ENCODE measurements around the gene SNRNP70.
A peak's percentile ranks its signal among the peaks of the same experiment; 100 is the strongest.
"Not testable (repeated sequence)": the region's sequence is repeated elsewhere in the genome, so short reads cannot be mapped to it uniquely, and the experiment has no call there.

Gene SNRNP70, protein sequence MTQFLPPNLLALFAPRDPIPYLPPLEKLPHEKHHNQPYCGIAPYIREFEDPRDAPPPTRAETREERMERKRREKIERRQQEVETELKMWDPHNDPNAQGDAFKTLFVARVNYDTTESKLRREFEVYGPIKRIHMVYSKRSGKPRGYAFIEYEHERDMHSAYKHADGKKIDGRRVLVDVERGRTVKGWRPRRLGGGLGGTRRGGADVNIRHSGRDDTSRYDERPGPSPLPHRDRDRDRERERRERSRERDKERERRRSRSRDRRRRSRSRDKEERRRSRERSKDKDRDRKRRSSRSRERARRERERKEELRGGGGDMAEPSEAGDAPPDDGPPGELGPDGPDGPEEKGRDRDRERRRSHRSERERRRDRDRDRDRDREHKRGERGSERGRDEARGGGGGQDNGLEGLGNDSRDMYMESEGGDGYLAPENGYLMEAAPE
- total RNA-seq = 276 to 508 (median 424) reads per million in 4 donors

DNA sequence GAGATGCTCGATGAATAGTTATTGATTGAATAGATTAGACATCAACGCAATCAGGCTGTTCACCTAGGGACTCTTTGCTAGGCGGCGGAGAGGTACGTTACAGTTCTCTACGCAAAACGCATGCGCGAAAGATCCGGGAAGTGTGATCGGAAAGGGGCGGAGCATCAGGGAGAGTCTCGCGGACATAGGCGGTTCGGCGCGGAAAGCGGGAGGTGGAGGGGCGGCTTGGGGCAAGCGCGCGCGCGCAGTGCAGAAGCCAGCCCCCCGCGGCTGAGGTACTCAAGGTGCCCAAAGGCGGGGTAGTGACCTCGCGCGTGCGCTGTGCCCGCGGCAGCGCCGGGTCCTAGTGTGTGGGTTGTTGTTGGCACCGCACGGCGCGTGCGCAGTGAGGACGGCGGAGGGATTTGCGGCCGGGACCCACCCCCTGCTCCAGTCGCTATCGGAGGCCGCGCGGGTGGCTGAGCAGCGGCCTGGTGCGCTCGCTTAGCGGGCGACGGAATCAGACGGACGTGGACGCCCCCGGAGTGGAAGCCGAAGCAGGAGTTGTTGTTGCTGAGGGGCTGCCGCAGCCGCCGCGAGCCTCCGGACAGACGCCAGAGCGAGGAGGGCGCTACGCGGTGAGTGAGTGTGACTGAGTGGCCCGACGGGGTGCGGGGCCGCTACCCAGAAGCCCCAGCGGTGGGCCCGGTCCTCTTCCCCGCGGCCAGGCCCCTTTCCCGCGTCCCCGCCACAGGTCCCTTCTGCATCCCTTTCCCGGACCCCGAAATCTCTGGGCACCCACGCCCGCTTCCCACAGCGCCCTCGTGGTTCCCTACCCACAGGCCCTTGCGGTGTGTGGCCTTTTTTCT lies at the start of gene SNRNP70:
Gene SNRNP70, plus strand, starts transcription at position 432 of the 848 bp plus-strand sequence. CDS start 964 bp downstream, outside the sequence.
- peak; percentile 98 to 100 (median 100) for DNase-seq

DNA sequence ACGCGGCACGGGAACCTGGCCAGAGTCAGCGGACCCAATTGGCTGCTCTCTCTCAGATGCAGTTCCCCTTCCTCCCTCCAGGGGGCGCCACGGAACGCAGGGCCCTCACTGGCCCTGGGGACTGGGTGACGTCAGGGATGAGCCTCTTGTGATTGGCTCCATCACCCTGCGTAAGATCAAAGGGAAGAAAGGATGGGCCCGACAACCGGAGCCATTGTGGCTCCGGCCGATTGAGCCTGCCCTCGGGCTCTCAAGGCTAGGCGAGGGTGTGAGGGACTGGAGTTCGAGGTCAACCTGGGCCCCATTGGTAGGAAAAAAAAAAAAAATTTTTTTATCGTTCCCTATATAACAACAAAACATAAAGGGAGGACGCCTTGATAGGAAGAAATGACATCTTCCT lies 48.4 kb upstream of the SNRNP70 start, which contains the start of gene CGB1:
Gene CGB1, minus strand, starts transcription at position 81 of the 400 bp plus-strand sequence. CDS start 184 bp downstream, outside the sequence.
- peak in 1 of 5 donors; percentile 57 for DNase-seq

DNA sequence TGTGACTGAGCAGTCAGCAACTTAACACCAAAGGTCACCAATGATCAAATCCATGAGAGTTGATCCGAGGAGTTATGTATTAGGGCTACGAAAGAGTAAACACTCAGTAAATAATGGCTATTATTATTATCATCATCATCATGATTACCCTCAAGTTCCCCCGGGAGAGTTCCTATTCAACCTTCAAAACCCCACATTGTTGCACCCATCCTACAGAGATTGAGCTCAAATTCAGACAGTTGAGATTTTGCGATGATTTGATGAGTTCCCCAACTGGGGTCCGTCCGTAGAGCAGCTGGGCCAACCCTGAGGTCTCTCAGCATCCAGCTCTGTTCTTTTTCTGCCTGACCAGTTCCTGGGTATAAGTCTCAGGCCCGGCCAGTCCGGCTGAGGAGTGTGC lies 47.1 kb upstream of the SNRNP70 start:
- not testable (repeated sequence) for DNase-seq

DNA sequence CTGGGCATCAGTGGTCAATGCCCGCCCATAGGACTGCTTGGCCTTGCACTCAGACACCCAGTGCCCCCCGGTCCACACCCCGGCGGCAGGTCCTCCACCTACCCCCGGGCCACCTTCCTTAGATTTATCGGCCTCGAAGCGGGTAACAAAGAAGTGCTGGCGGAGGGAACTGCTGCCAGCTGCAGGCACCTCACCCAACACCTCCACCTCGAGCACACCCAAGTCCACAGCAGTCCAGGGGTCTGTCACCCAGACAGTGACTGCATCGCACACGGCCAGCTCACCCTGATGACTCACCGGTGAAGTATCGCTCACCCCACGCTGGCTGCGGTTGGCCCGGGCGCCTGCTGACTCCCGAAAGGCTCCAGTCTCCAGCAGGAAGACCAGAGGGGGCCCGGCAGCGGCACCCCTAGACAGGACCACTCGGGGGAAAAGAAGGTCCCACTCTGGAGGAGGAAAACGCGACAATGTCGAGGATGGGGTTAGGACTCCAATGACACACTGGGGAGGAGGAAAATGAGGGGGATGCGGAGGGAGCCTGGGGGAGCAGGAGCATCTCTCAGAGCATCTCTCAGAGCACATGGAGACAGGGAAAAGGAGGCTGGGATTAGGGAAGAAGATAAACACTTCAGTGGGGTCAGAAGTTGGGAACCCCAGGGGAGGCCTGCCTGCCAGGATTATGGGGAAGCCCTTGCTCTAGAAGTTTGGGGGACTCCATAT lies 46.5 kb upstream of the SNRNP70 start:
- not testable (repeated sequence) for DNase-seq

DNA sequence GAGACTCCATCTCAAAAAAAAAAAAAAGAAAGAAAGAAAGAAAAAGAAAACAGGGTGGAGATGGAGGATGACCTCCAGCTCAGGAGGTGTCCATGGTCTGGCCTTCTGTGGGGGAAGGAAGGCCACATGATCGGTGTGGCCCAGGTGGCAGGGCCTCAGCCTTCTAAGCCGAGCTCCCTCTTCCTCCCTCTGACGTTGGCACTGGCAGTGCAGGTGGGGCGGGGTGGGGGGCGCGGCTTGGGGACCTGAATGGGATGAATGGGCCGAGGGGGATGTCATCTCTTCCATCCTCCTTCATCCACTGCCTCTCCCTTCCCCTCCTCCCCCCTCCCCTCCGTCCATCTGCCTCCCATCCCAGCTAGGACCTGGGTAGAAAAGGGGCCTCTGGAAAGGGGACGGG lies 45.5 kb upstream of the SNRNP70 start:
- not testable (repeated sequence) for DNase-seq

DNA sequence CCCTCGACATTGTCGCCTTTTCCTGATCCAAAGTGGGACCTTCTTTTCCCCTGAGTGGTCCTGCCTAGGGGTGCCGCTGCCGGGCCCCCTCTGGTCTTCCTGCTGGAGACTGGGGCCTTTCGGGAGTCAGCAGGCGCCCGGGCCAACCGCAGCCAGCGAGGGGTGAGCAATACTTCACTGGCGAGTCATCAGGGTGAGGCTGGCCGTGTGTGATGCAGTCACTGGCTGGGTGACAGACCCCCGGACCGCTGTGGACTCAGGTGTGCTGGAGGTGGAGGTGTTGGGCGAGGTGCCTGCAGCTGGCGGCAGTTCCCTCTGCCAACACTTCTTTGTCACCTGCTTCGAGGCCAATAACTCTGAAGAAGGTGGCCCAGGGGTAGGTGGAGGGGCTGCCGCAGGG lies 43.1 kb upstream of the SNRNP70 start:
- no peak for DNase-seq

DNA sequence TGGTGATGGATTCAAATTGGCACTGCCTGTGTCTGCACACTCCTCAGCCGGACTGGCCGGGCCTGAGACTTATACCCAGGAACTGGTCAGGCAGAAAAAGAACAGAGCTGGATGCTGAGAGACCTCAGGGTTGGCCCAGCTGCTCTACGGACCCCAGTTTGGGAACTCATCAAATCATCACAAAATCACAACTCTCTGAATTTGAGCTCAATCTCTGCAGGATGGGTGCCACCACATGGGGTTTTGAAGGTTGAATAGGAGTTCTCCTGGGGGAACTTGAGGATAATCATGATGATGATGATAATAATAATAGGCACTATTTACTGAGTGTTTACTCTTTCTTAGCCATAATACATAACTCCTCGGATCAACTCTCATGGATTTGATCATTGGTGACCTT lies 42.6 kb upstream of the SNRNP70 start:
- not testable (repeated sequence) for DNase-seq

DNA sequence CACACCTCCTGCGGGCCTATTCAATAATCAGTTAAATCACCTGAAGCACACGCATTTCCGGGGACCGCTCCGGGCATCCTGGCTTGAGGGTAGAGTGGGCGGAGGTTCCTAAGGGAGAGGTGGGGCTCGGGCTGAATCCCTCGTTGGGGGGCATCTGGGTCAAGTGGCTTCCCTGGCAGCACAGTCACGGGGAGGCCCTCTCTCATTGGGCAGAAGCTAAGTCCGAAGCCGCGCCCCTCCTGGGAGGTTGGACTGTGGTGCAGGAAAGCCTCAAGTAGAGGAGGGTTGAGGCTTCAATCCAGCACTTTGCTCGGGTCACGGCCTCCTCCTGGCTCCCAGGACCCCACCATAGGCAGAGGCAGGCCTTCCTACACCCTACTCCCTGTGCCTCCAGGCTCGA lies 41.7 kb upstream of the SNRNP70 start, which contains the start of gene CGB5:
Gene CGB5, plus strand, starts transcription at position 301 of the 400 bp plus-strand sequence. CDS start 362 bp downstream, outside the sequence.
- DNase-seq = not testable (repeated sequence)

DNA sequence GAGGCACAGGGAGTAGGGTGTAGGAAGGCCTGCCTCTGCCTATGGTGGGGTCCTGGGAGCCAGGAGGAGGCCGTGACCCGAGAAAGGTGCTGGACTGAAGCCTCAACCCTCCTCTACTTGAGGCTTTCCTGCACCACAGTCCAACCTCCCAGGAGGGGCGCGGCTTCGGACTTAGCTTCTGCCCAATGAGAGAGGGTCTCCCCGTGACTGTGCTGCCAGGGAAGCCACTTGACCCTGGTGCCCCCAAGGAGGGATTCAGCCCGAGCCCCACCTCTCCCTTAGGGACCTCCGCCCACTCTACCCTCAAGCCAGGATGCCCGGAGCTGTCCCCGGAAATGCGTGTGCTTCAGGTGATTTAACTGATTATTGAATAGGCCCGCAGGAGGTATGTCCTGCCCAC lies 36.2 kb upstream of the SNRNP70 start, which contains the start of gene CGB8:
Gene CGB8, minus strand, starts transcription at position 101 of the 400 bp plus-strand sequence. CDS start 372 bp downstream, outside the sequence.
- DNase-seq = not testable (repeated sequence)

DNA sequence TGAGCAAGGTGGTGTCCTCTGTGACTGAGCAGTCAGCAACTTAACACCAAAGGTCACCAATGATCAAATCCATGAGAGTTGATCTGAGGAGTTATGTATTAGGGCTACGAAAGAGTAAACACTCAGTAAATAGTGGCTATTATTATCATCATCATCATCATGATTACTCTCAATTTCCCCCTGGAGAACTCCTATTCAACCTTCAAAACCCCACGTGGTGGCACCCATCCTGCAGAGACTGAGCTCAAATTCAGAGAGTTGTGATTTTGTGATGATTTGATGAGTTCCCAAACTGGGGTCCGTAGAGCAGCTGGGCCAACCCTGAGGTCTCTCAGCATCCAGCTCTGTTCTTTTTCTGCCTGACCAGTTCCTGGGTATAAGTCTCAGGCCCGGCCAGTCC lies 35.4 kb upstream of the SNRNP70 start:
- DNase-seq = not testable (repeated sequence)

DNA sequence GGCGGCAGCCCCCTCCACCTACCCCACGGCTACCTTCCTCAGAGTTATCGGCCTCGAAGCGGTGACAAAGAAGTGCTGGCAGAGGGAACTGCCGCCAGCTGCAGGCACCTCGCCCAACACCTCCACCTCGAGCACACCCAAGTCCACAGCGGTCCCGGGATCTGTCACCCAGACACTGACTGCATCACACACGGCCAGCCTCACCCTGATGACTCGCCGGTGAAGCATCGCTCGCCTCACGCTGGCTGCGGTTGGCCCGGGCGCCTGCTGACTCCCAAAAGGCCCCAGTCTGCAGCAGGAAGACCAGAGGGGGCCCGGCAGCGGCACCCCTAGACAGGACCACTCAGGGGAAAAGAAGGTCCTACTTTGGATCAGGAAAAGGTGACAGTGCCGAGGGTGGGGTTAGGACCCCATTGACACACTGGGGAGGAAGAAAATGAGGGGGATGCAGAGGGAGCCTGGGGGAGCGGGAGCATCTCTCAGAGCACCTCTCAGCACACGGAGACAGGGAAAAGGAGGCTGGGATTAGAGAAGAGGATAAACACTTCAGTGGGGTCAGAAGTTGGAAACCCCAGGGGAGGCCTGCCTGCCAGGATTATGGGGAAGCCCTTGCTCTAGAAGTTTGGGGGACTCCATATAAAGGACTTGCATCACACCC lies 34.7 kb upstream of the SNRNP70 start:
- DNase-seq = not testable (repeated sequence)

DNA sequence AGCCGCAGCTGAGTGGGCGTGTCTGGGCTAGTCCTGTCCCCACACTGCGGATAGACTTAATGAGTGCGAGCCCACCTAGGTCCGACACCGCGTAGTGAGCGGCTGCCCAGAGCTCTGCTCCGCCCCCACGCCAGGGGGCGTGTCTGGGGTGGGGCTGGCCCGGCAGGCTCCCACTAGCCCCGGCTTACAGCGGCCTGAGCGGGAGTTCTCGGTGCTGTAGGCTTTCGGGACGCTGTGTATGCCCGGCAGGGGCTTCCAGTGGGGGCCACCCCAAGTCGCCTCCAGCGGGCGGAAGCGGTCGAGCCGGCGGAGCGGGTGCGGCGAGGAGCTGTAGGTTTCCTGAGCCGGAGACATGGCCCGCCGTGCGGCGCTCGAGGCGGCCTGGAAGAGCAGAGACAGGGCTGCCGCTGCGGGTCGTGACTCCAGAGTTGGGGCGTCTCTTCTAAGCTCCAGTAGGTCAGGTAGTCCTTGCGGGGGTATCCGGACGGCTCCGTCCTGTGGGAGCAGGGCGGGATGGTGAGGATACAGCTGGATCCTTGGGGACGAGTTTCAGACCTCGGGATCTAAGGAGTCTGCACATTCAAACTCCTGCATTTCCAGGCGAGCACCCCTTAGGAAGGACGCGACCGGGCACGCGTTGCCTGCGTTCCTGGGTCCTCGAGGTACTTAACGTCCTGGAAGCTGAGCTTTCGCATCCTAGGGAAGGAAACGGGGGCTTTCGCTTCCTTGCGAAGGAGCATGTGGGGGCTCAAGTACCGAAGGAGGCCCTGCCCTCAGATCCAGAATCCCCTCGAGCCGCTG lies 28.9 kb upstream of the SNRNP70 start:
- peak in 4 of 5 donors; percentile 24 to 49 (median 36) for DNase-seq

DNA sequence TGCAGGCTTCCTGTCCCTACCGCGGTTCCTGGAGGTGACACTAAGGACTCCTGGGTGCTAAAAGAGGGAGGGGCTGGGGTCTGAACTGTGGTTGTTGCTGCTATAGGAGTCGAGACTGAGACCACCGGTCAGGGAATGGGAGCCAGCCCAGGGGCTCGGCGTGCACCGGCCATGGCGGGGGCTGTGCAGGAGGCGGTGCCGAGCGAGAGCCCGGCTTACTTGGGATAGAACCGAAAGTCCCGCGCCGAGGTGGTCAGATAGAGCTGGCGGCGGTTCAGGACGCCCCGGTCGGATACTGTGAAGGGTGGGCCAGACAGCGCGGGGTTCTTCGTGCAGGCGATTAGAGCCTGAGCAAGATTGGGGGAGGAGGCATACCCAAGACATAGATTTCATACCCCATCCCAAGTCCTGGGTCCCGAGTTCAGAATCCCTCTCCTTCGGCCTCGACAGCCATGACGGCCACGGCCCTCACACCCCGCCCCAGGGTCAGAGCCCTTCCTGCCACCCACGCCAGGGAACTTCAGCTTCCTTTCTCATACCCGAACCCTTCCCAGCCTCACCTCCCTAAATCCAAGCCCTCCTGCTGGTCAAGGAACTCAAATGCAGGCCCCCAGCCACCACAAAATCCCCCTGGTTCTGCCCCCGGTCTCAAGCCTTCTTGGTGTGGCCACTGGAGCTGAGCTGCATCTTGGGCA lies 28.2 kb upstream of the SNRNP70 start:
- DNase-seq = not testable (repeated sequence)

DNA sequence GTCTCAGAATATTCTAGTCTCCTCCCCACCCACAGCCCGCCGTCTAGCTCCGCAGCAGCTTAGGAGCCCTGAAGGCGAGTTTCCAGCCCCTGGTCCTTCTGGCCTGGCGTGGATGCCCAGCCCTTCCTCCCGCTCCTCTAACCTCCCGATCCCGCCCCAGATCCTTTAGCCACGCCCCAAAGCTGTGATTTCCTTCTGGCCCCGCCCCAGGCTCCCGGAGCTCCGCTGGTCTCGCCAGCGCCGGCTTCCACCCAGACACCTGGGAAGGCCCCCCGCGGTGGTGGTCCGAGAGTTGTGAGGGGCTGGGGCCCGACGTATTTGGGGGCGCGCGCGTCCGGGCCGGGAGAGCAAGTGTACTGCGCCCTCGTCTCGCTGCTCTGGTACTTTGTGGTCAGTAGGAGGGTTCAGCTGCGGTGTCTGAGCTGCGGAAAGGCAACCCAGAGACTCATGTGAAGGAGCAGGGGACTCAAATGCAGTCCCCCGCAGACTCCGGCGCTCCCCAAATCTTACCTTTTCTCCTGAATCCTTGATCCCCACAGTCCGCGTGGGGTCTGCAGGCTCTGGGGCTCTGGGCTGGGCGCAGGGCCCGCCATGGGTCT lies 27.5 kb upstream of the SNRNP70 start, which contains the start of gene CGB7:
Gene CGB7, minus strand, starts transcription at position 114 of the 599 bp plus-strand sequence. CDS start 2,374 bp downstream, outside the sequence.
- DNase-seq = peak in 3 of 5 donors; percentile 20 to 24 (median 20)

DNA sequence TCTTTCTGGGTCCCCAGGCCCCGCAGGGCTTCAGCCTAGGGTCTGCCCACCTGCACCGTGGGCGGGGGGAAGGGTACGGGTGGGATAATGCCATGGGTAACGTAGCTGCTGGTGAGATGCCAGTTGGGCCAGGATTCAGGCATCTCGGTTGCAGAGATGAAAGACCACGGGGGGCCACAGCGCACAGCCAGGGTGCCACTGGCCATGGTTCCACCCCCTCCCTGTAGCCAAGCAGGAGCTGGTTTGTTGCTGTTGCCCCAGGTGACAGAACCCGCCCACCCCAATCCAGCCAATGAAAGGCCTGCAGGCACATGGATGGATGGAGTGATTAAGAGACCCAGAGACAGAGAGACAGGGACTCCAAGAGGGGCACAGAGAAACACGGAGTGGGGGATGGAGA lies 26.7 kb upstream of the SNRNP70 start:
- no peak for DNase-seq

DNA sequence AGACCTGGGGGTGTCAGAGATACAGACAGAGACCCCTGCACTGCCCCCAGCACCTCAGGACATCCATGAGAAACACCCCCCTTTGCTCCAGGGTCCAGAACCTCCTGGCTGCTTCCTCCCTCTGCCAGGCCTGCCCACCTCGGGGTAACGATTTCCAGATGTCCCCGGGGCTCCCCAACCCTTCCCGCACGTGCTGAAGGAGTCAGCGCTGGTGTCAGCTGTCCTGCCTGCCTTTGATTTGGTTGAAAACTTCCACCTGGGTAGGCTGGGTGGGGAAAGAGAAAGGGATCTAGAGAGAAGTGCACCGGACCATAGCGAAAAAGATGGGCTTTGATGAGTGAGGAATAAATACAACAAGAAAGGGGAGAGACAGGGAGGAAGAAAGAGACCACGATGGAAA lies 26.2 kb upstream of the SNRNP70 start:
- no peak for DNase-seq

DNA sequence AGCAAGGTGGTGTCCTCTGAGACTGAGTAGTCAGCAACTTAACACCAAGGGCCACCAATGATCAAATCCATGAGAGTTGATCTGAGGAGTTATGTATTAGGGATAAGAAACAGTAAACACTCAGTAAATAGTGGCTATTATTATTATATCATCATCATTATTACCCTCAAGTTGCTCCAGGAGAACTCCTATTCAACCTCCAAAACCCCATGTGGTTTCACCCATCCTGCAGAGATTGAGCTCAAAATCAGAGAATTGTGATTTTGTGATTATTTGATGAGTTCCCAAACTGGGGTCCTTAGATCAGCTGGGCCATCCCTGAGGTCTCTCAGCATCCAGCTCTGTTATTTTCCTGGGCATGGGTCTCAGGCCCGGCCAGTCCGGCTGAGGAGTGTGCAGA lies 24.3 kb upstream of the SNRNP70 start:
- DNase-seq = no peak

DNA sequence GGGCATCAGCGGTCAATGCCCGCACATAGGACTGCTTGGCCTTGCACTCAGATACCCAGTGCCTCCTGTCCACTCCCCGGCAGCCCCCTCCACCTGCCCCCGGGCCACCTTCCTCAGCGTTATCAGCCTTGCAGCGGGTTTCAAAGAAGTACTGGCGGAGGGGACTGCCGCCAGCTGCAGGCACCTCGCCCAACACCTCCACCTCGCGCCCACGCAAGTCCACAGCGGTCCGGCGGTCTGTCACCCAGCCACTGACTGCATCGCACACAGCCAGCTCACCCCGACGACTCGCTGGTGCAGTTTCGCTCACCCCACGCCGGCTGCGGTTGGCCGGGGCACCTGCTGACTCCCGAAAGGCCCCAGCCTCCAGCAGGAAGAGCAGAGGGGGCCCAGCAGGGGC lies 23.8 kb upstream of the SNRNP70 start:
- DNase-seq = no peak

DNA sequence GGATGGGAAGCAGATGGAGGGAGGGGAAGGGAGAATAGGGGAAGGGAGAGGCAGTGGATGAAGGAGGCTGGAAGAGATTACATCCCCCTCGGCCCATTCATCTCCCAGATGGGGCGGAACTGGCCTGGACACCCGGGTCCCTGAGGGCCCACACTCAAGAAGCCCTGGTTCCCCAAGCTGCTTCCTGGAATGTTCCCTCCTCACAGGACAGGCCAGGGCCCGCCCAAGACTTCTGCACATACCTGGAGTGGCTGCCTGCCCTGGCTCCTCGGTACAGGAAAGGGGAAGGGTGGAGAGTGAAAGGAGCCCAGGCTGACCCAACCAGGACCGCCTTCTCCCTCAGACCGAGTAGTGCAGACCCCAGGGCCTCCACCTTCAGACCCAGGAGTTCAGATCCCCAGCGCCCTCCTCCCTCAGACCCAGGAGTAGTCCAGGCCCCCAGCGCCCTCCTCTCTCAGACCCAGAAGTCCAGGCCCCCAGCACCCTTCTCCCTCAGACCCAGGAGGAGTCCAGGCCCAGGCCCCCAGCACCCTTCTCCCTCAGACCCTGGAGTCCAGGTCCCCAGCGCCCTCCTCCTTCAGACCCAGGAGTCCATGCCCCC lies 21.1 kb upstream of the SNRNP70 start:
- DNase-seq = no peak
